DMS153 (cell line): Measurements from ENCODE around the gene SPATA9.
"Not testable (repeated sequence)": the region's sequence is repeated elsewhere in the genome, so short reads cannot be mapped to it uniquely, and the experiment has no call there.

ENCODE experiments used
- DNase-seq: peaks from one replicate; lab custom pipeline; 2025; lab: John Stamatoyannopoulos, UW

The SPATA9 gene

DNA sequence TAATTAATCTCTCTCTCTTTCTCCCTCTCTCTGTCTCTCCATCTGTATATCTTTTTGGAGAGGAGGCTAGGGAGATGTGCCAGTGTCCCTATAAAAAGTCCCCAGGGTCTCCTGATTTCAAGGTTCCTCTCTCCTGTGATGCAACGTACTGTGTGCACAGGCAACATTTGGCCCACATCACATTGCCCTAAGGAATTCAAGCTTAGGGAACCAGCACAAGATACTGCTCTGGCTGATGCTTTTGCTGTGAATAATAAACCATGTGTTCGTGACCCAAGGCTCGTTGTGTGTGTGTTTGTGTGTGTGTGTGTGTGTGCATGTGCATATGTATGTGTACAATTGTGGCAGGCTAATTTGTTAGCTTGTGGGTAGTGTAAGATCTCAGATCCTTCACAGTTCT is 9.7 kb downstream of the SPATA9 start:
- no peak for DNase-seq

DNA sequence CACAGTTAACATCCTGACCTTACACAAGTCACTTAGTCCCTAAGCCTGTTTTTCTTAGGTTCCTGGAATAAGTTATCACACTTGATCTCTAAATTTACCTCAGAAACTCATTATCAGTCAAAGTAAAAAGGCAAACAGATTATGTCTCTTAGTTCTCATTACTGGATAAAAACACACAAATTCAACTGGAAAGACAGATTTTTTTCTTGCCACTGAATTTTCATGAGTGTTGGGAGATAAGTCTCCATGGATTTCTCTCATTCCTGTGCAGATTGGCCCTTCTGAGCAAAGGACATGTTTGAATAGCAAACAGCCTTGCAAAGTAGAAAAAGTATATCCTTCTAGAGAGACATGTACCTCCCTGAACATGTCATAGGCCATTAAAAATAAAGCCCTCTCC is 10.2 kb downstream of the SPATA9 start:
- DNase-seq, result no peak

DNA sequence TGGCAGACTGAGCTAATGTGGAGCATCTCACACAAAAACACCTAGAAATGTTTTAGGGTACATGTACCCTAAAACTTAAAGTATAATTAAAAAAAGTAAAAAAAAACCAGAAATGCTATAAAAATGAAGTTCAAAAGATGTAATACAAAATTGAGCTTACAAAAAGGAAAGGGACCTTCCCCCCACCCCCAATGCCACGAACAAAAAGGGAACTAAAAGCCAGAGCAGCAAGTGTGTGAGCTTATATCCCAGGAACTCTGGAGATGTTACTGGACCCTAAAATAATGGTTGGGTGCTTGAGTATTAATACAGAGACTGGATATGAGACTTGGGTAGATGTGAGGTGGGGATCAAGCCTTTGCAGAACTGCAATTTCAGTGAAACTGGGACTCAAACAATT is 11.0 kb downstream of the SPATA9 start:
- no peak for DNase-seq

DNA sequence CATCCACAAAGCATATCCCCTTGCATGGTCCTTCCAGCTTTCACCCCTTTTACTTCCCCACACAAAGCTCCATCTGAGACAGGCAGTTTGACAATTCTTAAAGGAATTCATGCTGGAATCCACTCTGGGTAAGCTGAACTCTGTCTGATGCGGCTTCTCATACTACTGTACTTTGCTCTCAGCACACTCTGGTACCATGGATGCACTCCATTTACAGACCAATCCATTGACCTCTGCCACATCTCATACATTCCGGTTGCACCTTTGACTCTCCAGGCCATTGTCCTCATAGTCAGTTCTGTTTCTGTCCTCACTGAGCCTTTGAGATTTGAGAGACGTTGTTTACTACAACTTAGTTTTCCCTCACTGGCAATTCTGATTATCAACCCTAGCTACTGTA is 12.2 kb downstream of the SPATA9 start:
- DNase-seq, result no peak

DNA sequence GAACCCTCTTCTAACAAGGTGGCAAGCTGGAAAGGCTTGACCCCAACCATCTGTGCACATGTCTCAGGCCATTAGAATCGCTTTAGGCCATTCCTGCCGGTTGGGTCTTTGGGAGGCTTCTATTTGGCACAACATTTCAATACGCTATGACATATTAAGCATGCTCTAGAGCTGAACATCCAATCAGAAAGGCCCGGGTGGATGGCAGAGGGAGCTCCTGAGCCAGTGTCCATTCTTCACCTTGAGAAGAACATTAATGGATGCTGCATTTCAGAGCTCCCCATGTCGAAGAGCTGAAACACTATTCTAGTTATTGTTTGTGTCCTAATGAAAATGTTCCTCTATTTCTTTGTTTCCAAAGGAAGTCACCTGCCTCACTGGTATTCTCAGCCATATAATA is 12.8 kb downstream of the SPATA9 start:
- no peak for DNase-seq

DNA sequence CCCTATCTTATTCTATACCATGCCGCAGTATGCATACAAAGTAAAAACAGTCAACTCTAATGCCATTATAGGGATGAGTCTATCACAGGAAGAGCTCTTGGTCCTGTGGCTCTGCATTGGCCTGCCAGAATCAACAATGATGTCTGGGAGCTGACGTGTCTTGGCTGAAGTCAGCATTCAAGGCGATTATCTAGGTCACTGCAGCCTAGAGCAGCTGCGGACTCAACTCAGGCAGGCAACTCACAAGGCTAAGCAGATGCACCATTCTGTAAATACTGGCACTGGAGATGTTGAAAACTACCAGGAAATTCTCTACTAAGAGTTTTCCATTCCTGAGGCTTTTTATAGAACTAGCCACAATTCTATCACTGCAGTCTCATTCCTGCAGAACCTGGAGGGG is 13.3 kb downstream of the SPATA9 start:
- DNase-seq, result no peak

DNA sequence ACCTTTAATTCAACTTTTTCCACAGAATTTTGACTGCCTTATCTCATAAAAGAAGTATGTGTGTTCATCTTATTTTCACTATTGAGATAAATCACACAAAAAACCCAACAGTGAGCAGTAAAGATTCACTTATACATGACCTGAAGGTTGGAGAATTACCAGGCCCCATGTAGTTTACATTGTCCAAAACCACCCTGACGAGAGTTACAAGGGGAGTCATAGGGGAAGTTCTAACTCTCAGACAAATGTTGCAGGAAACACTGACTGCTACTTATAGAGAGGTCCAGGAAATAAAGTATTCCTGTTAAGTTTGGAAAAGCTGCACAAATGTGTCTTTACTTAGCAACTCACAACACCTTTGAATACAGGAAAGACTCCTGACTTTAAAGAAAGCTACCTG is 14.1 kb downstream of the SPATA9 start:
- DNase-seq, result no peak

DNA sequence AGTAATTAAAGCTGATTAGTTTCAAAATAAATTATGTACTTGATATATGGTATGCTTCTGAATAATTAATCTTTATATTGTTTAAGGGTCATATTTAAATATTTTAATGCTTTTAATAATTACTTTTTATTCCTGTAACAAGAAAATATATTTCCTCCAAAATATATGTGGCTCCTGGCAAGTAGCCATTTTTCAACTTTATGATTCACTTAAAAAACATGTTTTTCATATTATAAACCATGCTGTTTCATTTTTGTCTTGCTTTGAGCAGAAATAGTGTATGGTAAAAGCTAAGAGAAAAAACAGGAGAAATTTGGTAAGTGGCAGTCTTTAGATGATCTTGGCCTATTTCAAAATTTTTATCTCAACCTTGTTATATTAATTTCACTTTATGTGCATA is 14.6 kb downstream of the SPATA9 start:
- DNase-seq, result no peak

DNA sequence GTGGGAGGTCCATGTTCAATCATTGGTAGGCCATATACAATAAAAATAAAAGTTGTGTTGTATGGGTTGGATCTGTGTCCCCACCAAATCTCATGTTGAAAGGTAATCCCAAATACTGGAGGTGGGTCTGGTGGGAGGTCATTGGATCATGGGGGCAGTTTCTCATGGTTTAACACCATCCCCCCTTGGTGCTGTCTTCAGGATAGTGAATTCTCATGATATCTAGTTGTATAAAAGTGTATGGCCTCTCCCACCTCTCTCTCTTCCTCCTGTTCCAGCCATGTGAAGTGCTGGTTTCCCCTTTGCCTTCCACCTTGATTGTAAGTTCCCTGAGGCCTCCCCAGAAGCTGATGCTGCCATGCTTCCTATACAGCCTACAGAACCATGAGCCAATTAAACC is 15.1 kb downstream of the SPATA9 start:
- DNase-seq, result no peak

DNA sequence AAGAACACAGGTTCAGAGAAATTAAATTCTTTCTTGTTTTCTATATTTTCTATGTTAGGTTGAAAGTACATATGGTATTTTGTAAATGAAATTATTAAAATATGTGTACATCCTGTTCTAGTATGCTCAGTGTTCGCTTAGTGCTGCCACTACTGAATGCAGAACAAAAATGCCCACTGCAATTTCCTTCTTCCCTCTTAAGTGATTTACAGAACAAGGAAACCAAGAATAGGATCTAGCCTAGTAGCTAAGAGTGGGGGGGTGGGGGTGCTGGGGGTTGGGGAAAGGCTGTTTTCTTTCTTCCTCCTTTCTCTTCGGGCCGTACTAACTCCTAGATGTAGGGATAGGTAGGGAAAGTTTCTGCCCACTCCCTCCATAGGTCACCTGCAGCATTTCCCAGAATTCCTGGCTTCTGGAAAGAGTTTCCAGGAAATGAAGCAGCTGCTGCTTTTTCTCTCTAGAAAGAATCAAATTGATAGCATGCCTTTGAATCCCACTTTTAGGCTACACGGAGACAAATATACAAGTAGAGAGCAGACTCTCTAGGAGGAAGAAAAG is 15.7 kb downstream of the SPATA9 start:
- DNase-seq, result no peak

DNA sequence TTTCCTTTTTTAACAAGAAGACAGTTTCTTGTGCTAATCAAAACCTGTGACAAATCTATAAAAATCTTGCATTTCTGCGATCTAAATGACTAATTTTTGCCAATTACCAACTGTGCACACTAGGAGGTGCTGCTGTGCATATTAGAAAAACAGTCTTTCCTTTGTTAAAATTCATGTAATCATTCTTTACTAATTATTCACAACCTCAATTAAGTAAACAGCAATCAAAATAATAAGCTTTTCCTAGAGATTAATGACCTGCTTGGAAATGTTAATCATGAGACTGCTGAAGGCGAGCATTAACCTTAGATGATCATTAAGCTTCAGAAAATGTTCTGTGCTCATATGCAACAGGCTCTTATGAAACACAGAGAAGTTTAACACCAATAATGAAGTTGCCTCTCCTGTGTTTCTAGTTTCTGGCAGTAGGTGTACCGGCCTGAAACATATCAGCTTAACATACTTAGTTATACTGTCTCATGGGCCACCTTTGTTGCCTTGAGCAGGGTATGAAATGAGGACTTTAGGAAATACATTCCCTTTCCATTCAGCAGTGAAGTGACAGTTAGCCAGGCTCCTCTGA is 18.5 kb downstream of the SPATA9 start:
- no peak for DNase-seq

DNA sequence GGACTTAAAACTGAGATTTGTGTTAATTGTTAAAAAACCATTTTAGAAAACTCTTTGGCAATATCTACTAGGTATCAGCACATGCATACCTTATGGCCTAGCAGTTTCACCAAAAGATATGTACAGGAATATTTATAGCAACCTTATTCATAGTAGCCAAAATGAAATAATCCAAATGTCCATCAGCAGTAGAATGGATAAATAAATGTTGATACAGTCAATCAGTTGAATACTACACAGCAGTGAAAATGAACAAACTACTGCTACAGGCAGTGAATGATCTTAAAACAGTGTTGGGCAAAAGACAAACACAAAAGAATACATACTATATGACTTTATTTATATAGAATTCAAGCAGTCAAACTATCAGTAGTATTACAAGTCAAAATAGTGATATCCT is 19.8 kb downstream of the SPATA9 start:
- no peak for DNase-seq

DNA sequence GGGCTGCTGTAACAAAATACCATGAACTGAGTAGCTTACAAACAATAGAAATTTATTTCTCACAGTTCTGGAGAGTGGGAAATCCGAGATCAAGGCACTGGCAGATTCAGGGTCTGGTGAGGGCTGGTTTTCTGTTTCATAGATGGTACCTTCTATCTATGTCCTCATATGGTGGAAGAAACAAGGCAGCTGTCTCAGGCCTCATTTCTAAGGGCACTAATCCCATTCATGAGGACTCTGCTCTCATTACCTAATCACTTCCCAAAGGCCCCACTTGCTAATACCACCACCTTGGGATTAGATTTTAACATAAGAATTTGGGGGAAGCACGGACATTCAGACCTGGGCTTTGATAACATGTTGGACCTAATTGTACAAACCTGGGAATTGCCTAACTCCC is 22.7 kb downstream of the SPATA9 start:
- no peak for DNase-seq

DNA sequence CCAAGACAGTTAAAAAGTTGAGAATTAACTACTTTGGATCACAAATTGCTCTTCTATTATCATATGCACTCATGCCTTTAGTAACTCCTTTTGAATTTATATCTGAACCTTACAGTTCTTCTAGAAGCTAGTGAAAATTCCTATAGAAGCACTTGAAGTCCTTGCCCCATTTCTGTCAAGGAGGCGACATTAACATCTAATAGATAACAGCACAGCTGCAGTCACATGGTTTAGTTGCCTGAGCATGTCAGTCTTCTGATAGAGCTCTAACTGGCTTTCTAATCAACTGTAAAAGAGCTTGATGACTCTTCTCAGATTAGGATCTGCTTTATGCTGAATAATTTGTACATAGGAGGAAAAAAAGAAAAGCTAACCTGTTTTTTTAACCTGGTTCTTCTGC is 27.2 kb downstream of the SPATA9 start:
- no peak for DNase-seq

DNA sequence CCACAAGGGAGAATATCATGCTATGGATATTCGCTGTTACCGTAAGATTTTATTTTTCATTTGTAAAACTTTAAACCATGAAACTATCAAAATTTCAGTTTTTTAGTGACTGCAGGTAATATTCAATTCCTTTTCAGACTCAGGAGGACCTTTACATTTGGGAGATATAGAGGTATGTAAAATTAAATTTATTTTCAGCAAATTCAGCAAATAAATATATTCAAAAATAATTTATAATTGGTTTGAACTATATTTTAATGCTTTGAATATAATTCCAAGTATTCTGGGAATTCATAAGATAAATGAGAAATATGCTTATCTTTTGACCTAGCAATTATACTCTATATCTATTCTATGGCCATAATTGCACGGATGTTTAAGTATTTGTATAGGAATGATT is 28.6 kb downstream of the SPATA9 start:
- DNase-seq, result no peak

DNA sequence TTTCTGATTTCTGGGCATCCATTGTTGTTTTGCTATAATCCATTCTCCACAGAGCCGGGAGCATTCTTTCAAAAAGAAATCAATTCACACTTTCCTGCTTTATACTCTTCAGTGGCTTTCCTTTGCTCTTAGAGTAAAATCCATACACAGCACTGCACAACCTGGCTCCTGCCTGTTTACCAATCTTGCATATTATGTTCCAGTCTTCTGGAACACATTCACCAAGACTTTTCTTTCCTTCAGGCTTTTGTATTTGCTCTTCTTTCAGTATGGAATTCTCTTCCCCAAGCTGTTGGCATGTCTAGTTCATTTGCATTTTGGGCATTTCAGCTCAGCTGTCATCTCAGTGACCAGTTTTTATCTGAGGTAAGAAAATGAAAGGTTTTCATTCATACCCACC is 29.9 kb downstream of the SPATA9 start:
- DNase-seq, result no peak

DNA sequence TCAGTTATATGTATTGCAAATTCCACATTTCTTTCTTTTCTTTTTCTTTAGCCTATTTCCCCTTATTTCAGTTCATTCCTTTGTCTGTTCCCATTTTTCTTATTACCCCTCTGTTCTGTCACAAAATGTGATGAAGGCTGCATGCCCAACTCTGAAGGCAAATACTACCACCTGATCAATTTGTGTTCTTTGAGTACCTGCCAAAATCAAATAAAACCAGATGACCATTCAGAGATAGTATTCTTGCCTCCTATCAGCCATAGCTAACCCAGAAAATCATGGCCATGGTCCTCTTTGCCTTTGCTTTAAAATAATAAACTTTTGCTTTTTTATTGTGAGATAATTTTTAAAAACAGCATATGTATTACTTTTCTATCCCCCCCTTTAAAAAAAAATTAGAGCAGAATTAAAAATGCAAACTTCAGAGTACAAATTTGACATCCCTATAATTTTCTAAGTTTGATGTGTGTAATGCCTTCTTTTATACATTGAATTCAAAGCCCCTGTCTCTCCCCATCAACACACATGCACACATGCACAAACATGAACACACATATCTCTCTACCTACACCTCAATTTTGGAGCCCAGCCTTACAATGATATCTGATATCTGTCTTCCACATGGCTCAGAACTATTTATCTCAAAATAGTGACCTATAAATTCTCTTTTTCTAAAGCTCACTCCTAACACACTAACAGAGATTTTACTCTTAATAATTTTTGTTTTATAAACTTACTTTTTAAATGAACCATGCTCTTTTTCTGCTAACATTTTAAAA is 32.8 kb downstream of the SPATA9 start:
- DNase-seq, result no peak

DNA sequence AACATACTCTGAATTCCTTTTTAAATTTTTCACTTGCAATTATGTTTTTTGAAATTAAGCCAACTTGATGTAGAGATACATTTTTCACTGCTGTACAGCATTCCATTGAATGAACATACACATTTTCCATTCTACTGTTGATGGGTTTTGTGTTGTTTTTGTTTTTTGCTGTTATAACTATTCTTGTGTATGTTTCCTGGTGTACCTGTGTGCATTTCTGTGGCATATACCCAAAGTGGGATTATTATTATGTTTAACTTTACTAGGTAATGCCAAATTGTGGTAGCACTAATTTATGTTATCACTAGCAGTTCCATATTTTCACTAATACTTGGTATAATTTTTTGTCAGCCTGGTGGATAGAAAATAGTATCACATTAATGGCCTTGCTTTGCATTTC is 33.5 kb downstream of the SPATA9 start:
- DNase-seq, result no peak

DNA sequence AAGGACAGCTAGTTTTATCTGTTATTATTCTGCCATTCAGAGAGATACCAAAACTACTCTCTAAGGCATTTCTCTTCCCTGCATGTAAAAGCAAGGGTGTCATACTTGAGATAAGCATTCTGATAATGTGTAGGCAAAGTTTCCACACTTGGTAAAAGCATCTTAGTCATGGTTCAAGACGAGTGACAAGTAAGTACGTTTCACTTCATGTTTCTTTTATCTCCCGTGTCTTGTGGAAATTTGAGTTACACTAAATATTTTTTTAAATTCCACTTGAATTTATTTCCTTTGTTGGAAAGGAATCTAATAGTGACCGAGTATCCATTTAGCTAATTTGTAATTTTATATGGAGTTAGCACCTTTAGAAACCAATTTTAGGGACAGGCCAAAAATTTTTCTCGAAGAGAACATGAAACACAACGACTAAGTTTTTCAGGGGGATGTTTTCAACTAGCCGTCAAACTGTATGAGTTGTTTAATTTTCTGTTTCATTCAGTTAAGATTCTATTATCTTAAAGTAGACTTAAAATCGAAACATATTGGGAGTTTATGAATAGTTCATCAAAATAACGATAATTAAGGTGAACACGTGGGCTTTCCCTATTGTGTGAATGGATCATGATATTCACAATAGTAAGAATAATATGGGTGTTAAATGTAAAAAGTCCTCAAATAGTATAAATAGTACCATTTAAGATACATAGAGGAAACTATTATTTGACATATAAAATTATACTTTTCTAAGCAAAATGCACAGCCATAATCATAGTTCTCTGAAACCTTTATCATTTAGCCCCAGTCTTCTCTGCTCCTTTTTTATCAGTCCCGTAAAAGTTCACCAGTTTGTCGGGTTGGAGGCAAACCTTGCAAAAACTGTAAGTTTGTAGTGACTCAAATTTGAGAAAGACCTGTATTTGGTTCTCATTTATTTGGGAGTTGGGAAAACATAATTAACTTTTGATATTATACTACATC is 34.6 kb downstream of the SPATA9 start:
- no peak for DNase-seq

DNA sequence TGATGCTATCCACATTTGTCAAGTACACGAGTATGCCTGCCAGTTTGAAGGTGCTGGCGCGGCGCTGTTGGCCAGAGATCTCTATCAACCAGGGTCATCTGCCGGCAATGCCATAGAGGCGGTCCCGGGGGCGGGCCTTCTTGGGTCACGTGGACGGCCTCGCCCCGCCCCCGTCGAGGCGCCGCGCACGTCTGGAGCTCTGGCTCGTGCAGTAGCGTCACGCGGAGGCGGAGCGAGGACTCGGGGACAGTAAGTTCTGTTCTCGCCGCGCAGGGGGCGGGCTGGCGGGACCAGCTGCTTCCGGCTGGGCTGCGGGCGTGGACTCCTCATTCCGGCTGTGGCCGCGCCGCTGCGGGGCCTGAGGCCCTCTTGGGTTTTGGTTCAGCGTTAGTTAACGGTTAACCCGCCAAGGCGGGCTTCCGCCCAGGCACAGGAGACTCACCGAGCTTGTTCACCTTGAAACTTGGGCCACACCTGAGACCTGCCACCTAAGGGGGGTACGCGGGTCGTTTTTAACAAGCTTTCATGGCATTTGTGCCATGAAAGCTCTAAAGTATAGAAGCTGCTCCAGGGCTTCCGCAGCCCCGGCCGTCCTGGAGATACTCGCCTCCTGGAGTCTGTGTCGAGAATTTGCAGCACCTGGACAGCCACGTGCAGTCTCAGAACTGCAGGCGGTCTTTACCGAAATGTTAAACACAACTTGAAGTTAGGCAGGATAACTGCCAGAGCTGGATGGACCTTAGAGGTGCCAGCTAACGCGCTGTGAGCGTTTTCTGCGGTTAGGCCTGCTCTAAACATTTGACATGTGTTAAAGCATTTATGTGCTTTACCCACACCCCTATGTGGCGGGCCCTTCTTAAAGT is 36.0 kb downstream of the SPATA9 start, which contains the start of gene RFESD:
Gene RFESD (plus strand): TSS at position 209 of the 863 bp plus-strand sequence. CDS start 5,495 bp downstream, outside the sequence.
- peak; percentile 88 for DNase-seq

DNA sequence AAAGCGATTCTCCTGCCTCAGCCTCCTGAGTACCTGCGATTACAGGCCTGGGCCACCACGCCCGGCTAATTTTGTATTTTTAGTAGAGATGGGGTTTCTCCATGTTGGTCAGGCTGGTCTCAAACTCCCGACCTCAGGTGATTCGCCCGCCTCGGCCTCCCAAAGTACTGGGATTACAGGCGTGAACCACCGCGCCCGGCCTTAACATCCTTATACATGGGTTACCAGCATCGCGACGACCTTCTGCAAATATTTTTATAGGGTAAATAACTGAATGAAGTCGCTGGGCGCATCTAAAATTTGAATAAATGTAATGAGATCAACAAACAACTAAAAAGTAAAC is 36.6 kb downstream of the SPATA9 start:
- not testable (repeated sequence) for DNase-seq
